GM12891 (cell line): ENCODE results near the gene MGME1.

Experiments used
- POLR2A ChIP-seq: IDR thresholded peaks from 2 replicates; pipeline ENCODE4 v1.6.1; 2011; ENCODE audit warnings: low read depth, low read length, control low read depth
- POLR2AphosphoS5 ChIP-seq: IDR thresholded peaks from 2 replicates; pipeline ENCODE4 v1.6.1; 2011; ENCODE audit warnings: low read depth, low read length, control low read depth
- SPI1 ChIP-seq: IDR thresholded peaks from 2 replicates; pipeline ENCODE4 v1.6.1; 2011; ENCODE audit warnings: low read depth, low read length, control low read depth
- TAF1 ChIP-seq: IDR thresholded peaks from 2 replicates; pipeline ENCODE4 v1.6.1; 2011; ENCODE audit warnings: low read depth, low read length, control low read depth

- no peak for TF ChIP-seq POLR2A
- no peak for TF ChIP-seq POLR2AphosphoS5
- no peak for TF ChIP-seq TAF1
- TF ChIP-seq SPI1 = no peak
These were observed 33.6 kb upstream of the MGME1 start for GRCh38 chr20:17935186-17935585.
